ENCODE results near the gene ZNF793.

The ZNF793 gene

DNA sequence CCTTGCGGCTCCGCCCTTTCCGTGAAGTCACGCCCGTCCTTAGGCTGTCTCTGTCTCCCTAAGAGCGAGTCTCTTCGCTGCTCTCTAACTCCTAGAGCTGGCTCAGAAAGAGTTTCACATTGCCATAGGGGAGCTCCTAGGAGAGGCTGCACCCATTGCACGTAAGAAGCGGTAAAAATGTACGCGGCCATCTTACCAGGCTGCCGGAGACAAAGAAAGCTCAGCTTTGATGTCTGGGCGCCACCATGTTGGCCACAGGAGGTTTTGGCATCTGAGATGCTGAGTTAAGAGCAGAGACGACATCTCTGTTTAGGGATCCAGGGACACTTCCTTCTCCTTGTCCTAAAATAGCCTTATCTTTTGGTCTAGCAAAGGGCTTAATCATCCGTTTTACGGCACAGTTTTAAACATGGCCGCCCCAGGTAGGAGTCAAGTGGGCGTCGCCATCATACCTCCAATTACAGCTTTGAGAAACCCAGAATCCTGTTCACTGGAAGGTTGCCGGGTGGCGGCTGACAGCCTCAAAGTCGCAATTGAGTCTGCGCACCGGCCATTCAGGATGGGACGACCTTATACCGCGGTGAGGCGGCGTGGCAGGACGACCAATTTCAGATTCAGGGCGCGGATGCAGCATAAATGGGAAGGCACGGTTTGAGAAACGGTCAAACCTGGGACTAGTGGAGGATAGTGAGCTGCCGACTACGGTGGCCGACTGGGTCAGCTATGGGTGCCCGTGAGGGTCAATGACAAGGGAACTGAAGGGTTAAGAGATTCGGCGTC is at the start of gene ZNF793:
TSS of gene ZNF793 (plus strand) at position 553 of the 780 bp plus-strand sequence. CDS start 16,501 bp downstream, outside the sequence.
- peak; percentile 91 for DNase-seq

GRCh38 chr19:37466277-37466797 is 40.4 kb upstream of the ZNF793 start:
- DNase-seq, result no peak

GRCh38 chr19:37466798-37467607 is 39.7 kb upstream of the ZNF793 start, which contains the start of gene ZNF569:
Gene ZNF569, minus strand, starts transcription at chr19:37467444. Its CDS starts 22,523 bp downstream, at chr19:37444921.
- peak; percentile 94 for DNase-seq

- no peak for DNase-seq
Measured at GRCh38 chr19:37467608-37468090, 39.1 kb upstream of the ZNF793 start.

GRCh38 chr19:37468961-37469777 is 37.6 kb upstream of the ZNF793 start, which contains the start of gene ZNF570:
Gene ZNF570, plus strand, starts transcription at chr19:37469356. Its CDS starts 999 bp downstream, at chr19:37470355.
- peak; percentile 92 for DNase-seq

DNA sequence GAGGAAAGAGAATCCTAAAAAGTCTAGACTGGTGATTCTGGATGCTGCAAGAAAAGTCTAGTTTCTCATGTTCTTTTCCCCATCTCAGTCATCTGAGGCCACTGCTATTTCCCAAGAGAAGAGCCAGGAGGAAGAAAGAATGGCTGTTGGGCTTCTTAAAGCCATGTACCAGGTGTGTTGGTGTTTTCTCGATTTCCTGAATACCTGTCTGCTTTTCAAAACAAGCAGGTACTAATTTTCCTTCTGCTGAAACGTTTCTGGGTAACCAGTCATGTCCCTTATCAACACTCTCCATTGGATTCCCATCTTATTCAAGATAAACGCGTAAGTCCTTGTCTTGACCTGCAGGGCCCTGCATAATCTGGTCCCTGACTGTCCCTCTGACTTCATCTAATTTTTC is 36.5 kb upstream of the ZNF793 start:
- DNase-seq, result no peak

DNA sequence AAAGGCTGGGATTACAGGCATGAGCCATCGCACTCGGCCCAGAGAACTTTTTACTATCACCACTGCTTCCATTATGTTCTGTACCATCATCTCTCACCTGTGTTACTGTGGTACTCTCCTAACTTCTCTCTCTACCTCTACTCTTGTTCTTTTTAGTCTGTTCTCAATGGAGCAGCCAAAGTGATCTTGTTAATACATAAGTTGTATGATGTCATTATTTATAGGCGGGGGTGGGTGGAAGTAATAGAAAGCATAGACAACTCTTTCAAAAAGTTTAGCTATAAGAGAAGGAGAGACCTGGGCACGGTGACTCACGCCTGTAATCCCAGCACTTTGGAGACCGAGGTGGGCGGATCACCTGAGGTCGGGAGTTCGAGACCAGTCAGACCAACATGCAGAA is 34.6 kb upstream of the ZNF793 start:
- DNase-seq, result no peak

GRCh38 chr19:37484406-37485168 is 22.2 kb upstream of the ZNF793 start:
- DNase-seq, result no peak

GRCh38 chr19:37492213-37492612 is 14.5 kb upstream of the ZNF793 start:
- no peak for DNase-seq

DNA sequence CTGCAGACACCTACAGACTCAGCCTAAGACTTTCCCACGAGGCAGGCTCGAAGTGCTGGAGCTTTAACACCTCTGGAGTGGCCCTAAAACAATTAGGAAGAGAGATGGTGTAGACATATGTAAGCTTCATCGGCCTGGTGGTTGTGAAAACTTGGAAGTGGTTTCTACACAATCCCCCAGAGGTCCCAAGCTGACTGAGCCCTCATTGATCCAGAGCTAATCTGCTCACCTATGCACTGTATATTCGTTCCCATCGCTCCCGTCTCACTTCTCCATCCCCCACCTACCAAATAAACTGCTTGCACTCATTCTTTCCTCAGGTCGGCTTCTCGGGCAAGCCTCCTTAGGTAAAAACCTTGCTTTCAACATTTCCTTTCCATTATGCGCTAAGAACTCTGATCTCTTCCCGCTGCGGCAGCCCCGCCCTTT is 767 bp upstream of the ZNF793 start:
- DNase-seq, result no peak

DNA sequence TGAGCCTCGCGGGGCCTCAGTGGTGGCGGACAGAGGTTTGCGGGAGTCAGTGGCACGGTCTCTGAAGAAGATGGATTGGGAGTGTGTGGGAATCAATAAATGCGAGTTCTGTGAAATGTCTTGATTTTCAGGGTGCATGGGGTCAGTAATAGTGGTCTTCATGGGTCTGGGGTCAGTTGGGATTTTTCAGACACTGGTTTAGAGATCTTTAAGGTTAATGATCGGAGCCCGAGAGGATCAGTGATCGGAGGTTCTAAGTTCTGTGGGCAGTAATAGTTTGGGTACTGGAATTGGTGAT is 377 bp downstream of the ZNF793 start:
- no peak for DNase-seq

DNA sequence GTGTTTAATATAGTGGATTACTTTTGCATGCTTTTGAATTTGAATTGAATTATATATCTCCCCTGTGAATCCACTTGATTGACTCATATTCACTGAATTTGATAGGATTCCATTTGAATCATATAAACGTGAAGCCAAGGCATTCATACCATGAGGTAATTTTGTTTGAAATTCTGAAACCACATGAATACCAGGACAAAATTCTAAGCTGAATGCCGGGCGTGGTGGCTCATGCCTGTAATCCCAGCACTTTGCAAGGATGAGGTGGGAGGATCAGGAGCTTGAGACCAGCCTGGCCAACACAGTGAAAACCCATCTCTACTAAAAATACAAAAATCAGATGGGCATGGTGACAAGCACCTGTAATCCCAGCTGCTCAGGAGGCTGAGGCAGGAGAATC is 4.4 kb downstream of the ZNF793 start:
- DNase-seq, result no peak

GRCh38 chr19:37511821-37512220 is 5.1 kb downstream of the ZNF793 start:
- DNase-seq, result no peak

DNA sequence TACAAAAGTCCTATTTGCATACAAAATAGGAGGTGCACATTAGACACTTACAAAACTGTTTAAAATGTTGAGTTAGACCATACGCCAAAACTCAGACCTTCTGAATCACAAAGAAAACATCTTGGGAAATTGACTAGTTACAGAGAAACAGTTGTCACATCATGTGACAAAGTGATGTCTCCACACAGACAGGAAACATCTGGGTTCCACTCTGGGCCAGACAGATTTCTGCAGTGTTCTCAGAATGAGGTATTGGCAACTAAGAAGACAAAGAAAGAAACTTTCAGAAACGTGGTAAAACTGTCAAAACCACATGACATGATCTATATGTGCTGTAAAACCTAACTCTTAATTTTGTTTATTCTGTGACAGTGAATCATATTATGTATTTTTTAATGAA is 6.7 kb downstream of the ZNF793 start:
- DNase-seq, result no peak

DNA sequence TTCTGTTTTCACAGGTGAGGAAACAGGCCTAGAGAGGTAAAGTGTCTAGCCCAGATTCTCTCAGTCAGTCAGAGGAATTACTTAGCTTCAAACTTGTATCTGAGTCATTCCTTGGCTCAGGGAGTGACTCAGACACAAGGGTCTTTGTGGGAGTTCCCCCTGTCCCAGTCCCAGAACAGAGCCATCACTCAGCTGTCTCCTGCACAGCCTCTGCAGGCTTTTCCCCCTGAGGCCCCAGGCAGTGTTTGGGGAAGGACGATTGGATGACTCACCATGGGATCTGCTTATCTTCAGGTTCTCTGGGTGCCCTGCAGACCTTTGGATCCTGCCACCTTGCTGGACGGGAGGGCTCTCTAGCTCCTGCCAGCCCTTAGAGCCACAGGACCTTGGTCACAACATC is 13.2 kb downstream of the ZNF793 start:
- DNase-seq, result no peak

- DNase-seq, result no peak
Measured at GRCh38 chr19:37537391-37537947, 30.7 kb downstream of the ZNF793 start.

DNA sequence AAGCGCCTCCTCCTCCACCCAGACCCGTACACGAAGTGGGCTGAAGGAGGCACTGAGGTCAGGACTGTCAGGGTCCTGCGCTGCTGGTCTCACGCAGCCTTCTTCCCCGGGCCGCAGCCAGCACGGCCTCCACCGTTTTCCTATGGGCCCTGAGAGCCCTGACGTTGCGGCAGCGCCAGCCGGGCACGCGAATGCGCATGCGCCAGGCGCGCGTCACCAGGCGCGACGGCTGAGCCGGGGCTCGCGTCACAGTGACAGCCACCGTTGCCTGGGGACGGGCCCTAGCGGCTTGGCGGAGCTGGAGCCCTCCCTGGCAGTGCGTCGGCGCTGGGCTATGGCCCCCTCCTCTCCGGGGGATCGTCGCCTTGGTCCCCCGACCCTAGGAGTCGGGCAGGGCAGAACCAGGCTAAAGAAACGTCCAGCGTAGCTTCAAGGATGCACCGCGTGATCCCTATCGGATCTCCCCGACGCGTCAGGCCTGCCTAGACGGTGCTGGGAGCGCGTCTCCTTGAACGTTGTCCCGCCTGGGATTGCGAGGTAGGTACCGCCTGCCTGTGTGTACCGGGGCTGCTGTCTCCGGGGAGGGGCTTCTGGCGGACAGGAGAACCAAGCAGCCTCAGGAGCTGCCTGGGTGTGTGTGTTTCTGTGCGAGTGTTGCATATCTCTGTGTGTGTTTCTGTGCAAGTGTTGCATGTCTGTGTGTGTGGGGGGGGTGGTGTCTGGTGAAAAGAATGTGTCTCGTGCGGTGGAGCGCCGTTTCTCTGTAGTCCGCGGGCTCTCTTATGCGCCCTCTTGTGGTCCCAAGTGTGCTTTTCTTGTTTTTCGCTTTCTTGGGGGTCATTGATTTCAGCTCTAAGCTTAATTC is 44.6 kb downstream of the ZNF793 start:
- DNase-seq, result peak; percentile 70

DNA sequence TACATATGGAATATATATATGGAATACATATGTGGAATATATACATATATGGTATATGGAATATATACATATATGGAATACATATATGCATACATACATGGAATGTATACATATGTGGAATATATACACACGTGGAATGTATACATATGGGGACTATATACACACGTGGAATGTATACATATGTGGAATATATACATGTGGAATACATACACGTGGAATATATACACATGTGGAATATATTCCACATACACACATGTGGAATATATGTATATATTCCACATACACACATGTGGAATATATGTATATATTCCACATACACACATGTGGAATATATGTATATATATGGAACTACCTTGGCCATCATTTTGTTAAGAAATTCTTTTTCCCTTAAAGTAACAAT is 56.8 kb downstream of the ZNF793 start:
- DNase-seq, result no peak

- DNase-seq, result no peak
Measured at GRCh38 chr19:37564624-37565369, 58.1 kb downstream of the ZNF793 start.

GRCh38 chr19:37565370-37565669 is 58.6 kb downstream of the ZNF793 start:
- DNase-seq, result no peak
